ENCODE data around the gene ARID3A.

- no peak for TF ChIP-seq POLR2A (IDR thresholded peaks at IDR 0.05; ENCODE audit: low read length)
- no peak for TF ChIP-seq GATA1 (IDR thresholded peaks at IDR 0.05; ENCODE audit: low read depth, low read length)
These were observed 7.7 kb upstream of the ARID3A start for GRCh38 chr19:918152-918437.

All from erythroblast (primary cell).